KMS-11 (cell line): ENCODE results near the gene TSPEAR.

Experiments
- H2AFZ ChIP-seq: fragments of 200-600 bp; sonication (generic); 2 replicates; pipeline ENCODE4 v1.6.1; 2016; ENCODE audit warnings: antibody characterized with exemption, mixed run types, low read depth
- H3K27ac ChIP-seq: fragments of 200-600 bp; sonication (generic); 2 replicates; pipeline ENCODE4 v1.6.1; 2016; ENCODE audit warnings: mild to moderate bottlenecking, mixed run types
- H3K27me3 ChIP-seq: fragments of 200-600 bp; sonication (generic); 2 replicates; pipeline ENCODE4 v1.6.1; 2017; ENCODE audit warnings: mild to moderate bottlenecking, low read depth, mixed run types, moderate library complexity; ENCODE audit not compliant: insufficient read depth
- H3K36me3 ChIP-seq: fragments of 200-600 bp; sonication (generic); 2 replicates; pipeline ENCODE4 v1.6.1; 2017; ENCODE audit warnings: mild to moderate bottlenecking, mixed run types; ENCODE audit not compliant: insufficient read depth
- H3K4me1 ChIP-seq: fragments of 200-600 bp; sonication (generic); 2 replicates; pipeline ENCODE4 v1.6.1; 2016; ENCODE audit warnings: mild to moderate bottlenecking, low read depth, mixed run types; ENCODE audit not compliant: poor library complexity, severe bottlenecking
- H3K4me2 ChIP-seq: fragments of 200-600 bp; sonication (generic); 2 replicates; pipeline ENCODE4 v1.7.0; 2016; ENCODE audit warnings: mild to moderate bottlenecking, mixed run types
- H3K4me3 ChIP-seq: fragments of 200-600 bp; sonication (generic); IDR thresholded peaks from 2 replicates; pipeline ENCODE4 v1.6.1; 2017; ENCODE audit warnings: low read depth, low read length, mixed read lengths; ENCODE audit not compliant: insufficient read depth
- H3K79me2 ChIP-seq: fragments of 200-600 bp; sonication (generic); 2 replicates; pipeline ENCODE4 v1.6.1; 2016; ENCODE audit warnings: low read depth, mixed run types; ENCODE audit not compliant: insufficient read depth
- H3K9ac ChIP-seq: fragments of 200-600 bp; sonication (generic); 2 replicates; pipeline ENCODE4 v1.6.1; 2016; ENCODE audit warnings: mild to moderate bottlenecking, mixed run types
- H4K20me1 ChIP-seq: fragments of 200-600 bp; sonication (generic); 2 replicates; pipeline ENCODE4 v1.6.1; 2016; ENCODE audit warnings: mild to moderate bottlenecking, mixed run types; ENCODE audit not compliant: insufficient read depth
- TF ChIP-seq, protein P1 (sequence below): fragments of 200-600 bp; sonication (generic); conservative IDR thresholded peaks from 2 replicates; pipeline ENCODE4 v1.6.1; 2017; ENCODE audit warnings: low read depth, mild to moderate bottlenecking, antibody characterized with exemption, low read length, moderate library complexity, mixed read lengths

Gene TSPEAR

DNA sequence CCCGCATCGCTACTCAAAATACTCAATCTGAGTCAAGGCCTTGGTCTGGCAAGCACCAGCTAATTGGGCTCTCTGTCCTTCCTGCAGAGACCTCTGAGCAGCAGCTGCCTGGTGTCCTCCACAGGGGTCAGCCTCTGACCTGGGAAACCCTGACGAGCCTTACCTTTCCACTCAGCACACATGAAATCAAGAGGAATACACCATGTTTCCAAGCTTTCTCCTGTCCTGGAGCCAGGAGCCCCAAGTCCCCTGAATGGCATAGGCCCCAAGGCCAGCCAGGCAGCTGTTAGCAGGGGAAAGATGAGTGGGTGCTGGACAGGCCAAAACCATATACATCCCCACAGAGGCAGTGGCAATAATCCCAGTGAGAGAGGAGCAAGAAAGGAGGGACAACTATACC lies 27.2 kb upstream of the TSPEAR start:
- H3K9ac ChIP-seq = no peak overlapping the region
- no peak overlapping the region for H3K4me2 ChIP-seq
- no peak overlapping the region for H3K4me3 ChIP-seq
- no peak overlapping the region for H2AFZ ChIP-seq
- no peaks in the 10 kb centered on the region for H3K36me3 ChIP-seq
- no peaks in the 10 kb centered on the region for H4K20me1 ChIP-seq
- H3K4me1 ChIP-seq = no peaks in the 10 kb centered on the region
- H3K27ac ChIP-seq = no peak overlapping the region
- H3K79me2 ChIP-seq = no peaks in the 10 kb centered on the region
- H3K27me3 ChIP-seq = peaks cover 71% of the 10 kb centered on the region
- TF ChIP-seq, protein P1, sequence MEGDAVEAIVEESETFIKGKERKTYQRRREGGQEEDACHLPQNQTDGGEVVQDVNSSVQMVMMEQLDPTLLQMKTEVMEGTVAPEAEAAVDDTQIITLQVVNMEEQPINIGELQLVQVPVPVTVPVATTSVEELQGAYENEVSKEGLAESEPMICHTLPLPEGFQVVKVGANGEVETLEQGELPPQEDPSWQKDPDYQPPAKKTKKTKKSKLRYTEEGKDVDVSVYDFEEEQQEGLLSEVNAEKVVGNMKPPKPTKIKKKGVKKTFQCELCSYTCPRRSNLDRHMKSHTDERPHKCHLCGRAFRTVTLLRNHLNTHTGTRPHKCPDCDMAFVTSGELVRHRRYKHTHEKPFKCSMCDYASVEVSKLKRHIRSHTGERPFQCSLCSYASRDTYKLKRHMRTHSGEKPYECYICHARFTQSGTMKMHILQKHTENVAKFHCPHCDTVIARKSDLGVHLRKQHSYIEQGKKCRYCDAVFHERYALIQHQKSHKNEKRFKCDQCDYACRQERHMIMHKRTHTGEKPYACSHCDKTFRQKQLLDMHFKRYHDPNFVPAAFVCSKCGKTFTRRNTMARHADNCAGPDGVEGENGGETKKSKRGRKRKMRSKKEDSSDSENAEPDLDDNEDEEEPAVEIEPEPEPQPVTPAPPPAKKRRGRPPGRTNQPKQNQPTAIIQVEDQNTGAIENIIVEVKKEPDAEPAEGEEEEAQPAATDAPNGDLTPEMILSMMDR = no peak

DNA sequence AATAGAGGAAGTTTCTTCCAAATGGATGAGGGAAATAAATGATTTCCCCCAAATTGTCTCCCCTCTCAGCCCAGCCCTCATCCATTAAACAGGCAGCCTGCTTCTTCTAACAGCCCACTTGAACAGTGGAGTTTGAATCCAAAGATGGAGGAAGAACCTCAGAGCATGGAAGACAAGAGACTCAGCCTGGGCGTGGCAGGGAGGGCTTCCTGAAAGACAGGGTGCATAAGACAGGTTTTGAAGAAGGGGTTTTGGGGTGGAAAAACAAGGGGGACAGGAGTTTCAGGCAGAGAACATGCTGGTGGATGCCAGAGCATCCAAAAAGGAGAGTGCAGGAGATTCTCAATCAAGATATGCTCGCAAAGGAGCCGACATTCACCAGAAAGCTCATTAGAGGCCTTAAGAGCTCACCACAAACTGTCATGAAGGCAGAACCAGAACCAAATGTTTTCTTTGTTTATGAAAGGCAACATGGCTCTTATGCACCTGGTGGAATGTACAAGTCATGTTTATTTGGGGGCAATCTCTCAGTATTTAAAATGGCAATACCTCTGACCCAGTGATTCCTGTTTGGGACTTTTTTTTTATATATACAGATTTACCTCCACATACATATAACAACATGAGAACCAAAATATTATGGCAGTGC lies 26.5 kb upstream of the TSPEAR start:
- Histone ChIP-seq H3K36me3 (no peaks in the 10 kb centered on the region), H3K9ac (no peak overlapping the region), H3K4me1 (no peaks in the 10 kb centered on the region), H2AFZ (no peak overlapping the region), H3K27ac (no peak overlapping the region), H3K79me2 (no peaks in the 10 kb centered on the region), H3K4me3 (no peak overlapping the region), H3K27me3 (peaks cover 70% of the 10 kb centered on the region), H3K4me2 (no peak overlapping the region), H4K20me1 (no peaks in the 10 kb centered on the region)
- TF ChIP-seq, protein P1 = no peak

DNA sequence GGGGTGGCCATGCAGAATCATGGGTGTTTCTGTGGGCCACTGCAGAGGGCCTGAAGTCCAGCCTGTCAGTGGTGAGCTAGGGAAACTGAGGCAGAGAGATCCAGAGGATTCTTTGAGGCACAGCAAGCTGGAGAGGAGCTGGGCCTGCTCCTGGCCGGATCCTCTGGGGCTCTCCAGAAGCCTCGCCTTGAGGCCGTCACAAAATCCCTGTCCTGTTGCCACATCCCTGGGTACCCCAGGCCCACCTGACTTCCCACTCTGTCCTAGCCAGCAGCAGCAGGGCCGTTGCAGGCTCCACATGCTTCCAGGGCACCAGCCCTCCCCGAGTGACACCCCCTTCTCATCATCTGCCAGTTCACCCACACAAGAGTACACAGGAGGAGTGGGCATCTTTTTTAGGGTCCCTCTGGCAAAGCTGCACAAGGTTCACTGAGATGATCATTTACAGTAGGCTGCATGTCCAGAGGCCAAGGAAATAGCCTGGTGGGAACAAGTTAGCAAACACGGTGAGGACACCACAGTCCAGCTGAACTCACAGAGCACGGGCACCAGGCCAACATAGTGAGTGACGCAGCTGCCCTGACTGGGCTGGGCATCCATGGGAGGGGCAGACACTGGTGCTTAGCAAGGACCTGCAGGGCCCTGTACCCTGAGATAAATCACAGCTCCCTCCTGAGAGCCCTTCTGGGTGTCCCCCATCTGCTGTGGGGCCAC lies 25.1 kb upstream of the TSPEAR start:
- Histone ChIP-seq H3K27me3 (peaks cover 73% of the 10 kb centered on the region), H4K20me1 (no peaks in the 10 kb centered on the region), H2AFZ (no peak overlapping the region), H3K4me1 (no peaks in the 10 kb centered on the region), H3K79me2 (no peaks in the 10 kb centered on the region), H3K4me2 (no peak overlapping the region), H3K9ac (no peak overlapping the region), H3K27ac (no peak overlapping the region), H3K36me3 (no peaks in the 10 kb centered on the region), H3K4me3 (no peak overlapping the region)
- TF ChIP-seq, protein P1 = no peak

DNA sequence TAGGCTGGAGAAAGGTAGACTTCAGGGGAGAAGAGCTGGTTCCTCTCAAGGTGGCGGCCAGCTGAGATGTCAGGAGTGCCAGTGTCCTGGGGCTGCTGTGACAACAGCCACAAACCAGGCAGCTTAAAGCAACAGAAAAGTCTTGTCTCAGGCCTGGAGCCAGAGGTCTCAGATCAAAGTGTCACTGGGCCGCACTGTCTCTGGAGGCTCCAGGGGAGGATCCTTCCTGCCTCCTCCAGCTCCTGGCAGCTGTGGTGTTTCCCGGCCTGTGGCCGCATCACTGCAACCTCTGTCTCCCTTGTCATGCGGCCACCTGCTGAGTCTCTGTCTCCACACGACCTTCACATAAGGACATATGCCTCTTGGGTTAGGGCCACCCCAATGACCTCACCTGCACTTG lies 24.4 kb upstream of the TSPEAR start:
- Histone ChIP-seq H3K4me1 (no peaks in the 10 kb centered on the region), H3K27ac (no peak overlapping the region), H3K4me3 (no peak overlapping the region), H3K9ac (no peak overlapping the region), H2AFZ (no peak overlapping the region), H3K27me3 (peaks cover 74% of the 10 kb centered on the region), H3K36me3 (no peaks in the 10 kb centered on the region), H3K4me2 (no peak overlapping the region), H3K79me2 (no peaks in the 10 kb centered on the region), H4K20me1 (no peaks in the 10 kb centered on the region)
- TF ChIP-seq, protein P1 = no peak
